ENCODE data around the gene SRSF10.

GRCh38 chr1:23967871-23968270, 12.3 kb downstream of the SRSF10 start:
- TF ChIP-seq CTCF (conservative IDR thresholded peaks at IDR 0.05) (no peak), EZH2 (IDR thresholded peaks at IDR 0.05; ENCODE audit: low read depth) (no peak)
